Endodermal cell (in vitro differentiated cells): Measurements from ENCODE around the gene KIF1A. TPM values are rescaled to one million over a fixed set of nuclear protein-coding genes. Genes with fewer than 3 reads are reported as not detected.

Experiments used
- DNase-seq: peaks from one replicate; pipeline ENCODE4 v3.0.0-alpha.2; 2017
- H3K27ac ChIP-seq: 2 replicates; pipeline ENCODE4 v1.5.1; 2013; ENCODE audit warnings: mild to moderate bottlenecking, low read depth, low read length, moderate library complexity
- H3K27me3 ChIP-seq: 2 replicates; pipeline ENCODE4 v1.6.1; 2013; ENCODE audit warnings: mild to moderate bottlenecking, low read length, moderate library complexity; ENCODE audit not compliant: insufficient read depth, control insufficient read depth, poor library complexity, severe bottlenecking
- H3K36me3 ChIP-seq: 2 replicates; pipeline ENCODE4 v1.7.0; 2013; ENCODE audit warnings: mild to moderate bottlenecking, low read length, moderate library complexity; ENCODE audit not compliant: control insufficient read depth, insufficient read depth
- H3K4me1 ChIP-seq: one replicate; pipeline ENCODE4 v1.7.0; 2013; ENCODE audit warnings: low read length; ENCODE audit not compliant: control insufficient read depth, insufficient read depth
- H3K4me3 ChIP-seq: 2 replicates; pipeline ENCODE4 v1.5.1; 2013; ENCODE audit warnings: mild to moderate bottlenecking, low read length, moderate library complexity
- H3K9ac ChIP-seq: 2 replicates; pipeline ENCODE4 v1.6.1; 2013; ENCODE audit warnings: mild to moderate bottlenecking, low read length, moderate library complexity; ENCODE audit not compliant: poor library complexity, severe bottlenecking; ENCODE audit errors: extremely low read depth
- H3K9me3 ChIP-seq: 2 replicates; pipeline ENCODE4 v1.6.1; 2013; ENCODE audit warnings: mild to moderate bottlenecking, low read length, moderate library complexity; ENCODE audit not compliant: control insufficient read depth
- H3K27ac Mint-ChIP-seq: 2 replicates; pipeline ENCODE4 v1.8.0; 2020; ENCODE audit warnings: mixed read lengths
- H3K27me3 Mint-ChIP-seq: 2 replicates; pipeline ENCODE4 v1.8.0; 2021; ENCODE audit warnings: mild to moderate bottlenecking, mixed read lengths; ENCODE audit not compliant: insufficient read depth
- H3K36me3 Mint-ChIP-seq: 2 replicates; pipeline ENCODE4 v1.8.0; 2020; ENCODE audit warnings: low read depth, mixed read lengths
- H3K4me1 Mint-ChIP-seq: 2 replicates; pipeline ENCODE4 v1.8.0; 2020; ENCODE audit warnings: mixed read lengths
- H3K4me3 Mint-ChIP-seq: 2 replicates; pipeline ENCODE4 v1.8.0; 2020; ENCODE audit warnings: mild to moderate bottlenecking, moderate library complexity, mixed read lengths
- H3K9me3 Mint-ChIP-seq: 2 replicates; pipeline ENCODE4 v1.8.0; 2020; ENCODE audit warnings: mild to moderate bottlenecking, mixed read lengths
- WGBS, 2 experiments: methylation state at CpG; one replicate each; pipeline versions ENCODE4 v1.1.5 to v1.1.7; 2013; ENCODE audit warnings: missing lambda C conversion rate in 2 of 2, mixed read lengths in 1 of 2; ENCODE audit not compliant: insufficient coverage in 1 of 2, insufficient read length in 1 of 2; 5-methylcytosine and 5-hydroxymethylcytosine counted together
- total RNA-seq, 2 donors: library from RNA; stranded (reverse); fragmentation: NEBNext Ultra II Directional in 1 of 2; extraction: Animal tissue kit (Norgen Biotek cat#: 25700) in 1 of 2; gene quantifications; 2 replicates in 1 of 2; 3 replicates in 1 of 2; pipeline ENCODE4 v1.2.1, GENCODE V29; 2021
- TF ChIP-seq, protein P1 (sequence below): fragments of 200-600 bp; sonication (generic); conservative IDR thresholded peaks from 2 replicates; pipeline ENCODE4 v1.5.0; 2021; ENCODE audit warnings: antibody characterized with exemption, mild to moderate bottlenecking

KIF1A gene
- total RNA-seq, 2 donors from 2014 or later = 58.8 to 83.1 TPM

DNA sequence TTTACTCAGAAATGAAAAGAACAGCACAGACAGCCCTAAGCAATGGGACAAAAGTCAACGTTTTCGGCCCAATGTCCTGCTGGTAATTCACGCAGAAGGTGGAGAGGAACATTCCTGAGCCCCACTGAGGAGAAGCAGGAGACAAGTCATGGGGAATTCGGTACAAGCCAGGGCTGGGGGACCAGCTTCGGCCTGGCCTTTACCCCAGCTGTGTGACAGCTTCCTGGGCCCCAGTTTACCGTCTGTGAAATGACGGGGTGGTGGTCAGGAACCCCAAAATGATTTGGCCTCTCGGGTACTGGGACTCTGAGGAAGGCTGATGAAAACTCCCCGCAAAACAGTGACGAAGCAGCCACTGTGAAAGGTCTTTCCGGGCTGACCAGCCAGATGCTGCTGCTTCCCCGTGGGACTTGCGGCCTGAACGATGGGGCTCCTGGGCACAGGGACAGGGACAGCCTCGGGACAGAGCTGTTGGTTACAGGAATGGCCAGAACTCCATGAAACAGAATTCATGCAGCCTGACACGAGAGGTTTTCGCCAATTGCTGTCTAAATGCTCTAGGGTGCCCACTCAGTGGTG is 21.6 kb downstream of the KIF1A start:
- H3K36me3 Mint-ChIP-seq = peaks cover 4% of the 10 kb centered on the region
- H3K27ac Mint-ChIP-seq = peak overlapping the region; percentile 48

DNA sequence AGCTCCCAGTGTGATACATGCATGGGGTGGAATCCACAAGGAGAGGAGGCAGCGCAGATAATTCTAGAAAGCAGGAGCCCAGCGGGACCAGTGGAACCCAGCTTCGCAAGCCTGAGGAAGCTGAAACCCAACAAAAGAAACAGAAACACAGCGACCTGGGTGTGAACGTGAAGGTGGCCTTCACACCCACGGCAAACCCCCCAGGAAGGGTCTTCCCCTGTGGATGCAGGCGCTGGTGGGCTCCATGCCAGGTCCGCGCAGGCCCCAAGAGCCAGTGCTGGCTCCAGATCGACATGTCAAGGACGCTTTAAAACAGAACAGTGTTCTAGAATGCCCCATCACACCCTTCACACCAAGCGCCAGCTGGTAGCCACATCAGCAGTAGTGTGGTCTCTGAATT is 22.1 kb downstream of the KIF1A start:
- no peaks in the 10 kb centered on the region for H3K9me3 Mint-ChIP-seq
- H3K27me3 Mint-ChIP-seq = no peaks in the 10 kb centered on the region
- peaks cover 4% of the 10 kb centered on the region for H3K36me3 Mint-ChIP-seq
- no peak overlapping the region for H3K27ac ChIP-seq
- H3K4me1 Mint-ChIP-seq = no peaks in the 10 kb centered on the region
- no peaks in the 10 kb centered on the region for H3K4me1 ChIP-seq
- no peak overlapping the region for H3K9ac ChIP-seq
- peaks cover 6% of the 10 kb centered on the region for H3K9me3 ChIP-seq
- no peaks in the 10 kb centered on the region for H3K27me3 ChIP-seq
- WGBS, 2 experiments = 94 to 99% methylated on average over 10 to 12 of the region's 12 CpGs
- no peak for DNase-seq
- peaks cover 13% of the 10 kb centered on the region for H3K36me3 ChIP-seq
- H3K4me3 ChIP-seq = no peak overlapping the region
- TF ChIP-seq, protein P1, sequence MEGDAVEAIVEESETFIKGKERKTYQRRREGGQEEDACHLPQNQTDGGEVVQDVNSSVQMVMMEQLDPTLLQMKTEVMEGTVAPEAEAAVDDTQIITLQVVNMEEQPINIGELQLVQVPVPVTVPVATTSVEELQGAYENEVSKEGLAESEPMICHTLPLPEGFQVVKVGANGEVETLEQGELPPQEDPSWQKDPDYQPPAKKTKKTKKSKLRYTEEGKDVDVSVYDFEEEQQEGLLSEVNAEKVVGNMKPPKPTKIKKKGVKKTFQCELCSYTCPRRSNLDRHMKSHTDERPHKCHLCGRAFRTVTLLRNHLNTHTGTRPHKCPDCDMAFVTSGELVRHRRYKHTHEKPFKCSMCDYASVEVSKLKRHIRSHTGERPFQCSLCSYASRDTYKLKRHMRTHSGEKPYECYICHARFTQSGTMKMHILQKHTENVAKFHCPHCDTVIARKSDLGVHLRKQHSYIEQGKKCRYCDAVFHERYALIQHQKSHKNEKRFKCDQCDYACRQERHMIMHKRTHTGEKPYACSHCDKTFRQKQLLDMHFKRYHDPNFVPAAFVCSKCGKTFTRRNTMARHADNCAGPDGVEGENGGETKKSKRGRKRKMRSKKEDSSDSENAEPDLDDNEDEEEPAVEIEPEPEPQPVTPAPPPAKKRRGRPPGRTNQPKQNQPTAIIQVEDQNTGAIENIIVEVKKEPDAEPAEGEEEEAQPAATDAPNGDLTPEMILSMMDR = no peak
- no peak overlapping the region for H3K4me3 Mint-ChIP-seq
- H3K27ac Mint-ChIP-seq = no peak overlapping the region

More for the DNA sequence above, 21.6 kb downstream of the KIF1A start:
- TF ChIP-seq, protein P1 = no peak
- no peak overlapping the region for H3K4me3 Mint-ChIP-seq
- Histone ChIP-seq H3K27ac (no peak overlapping the region), H3K4me3 (no peak overlapping the region), H3K9ac (no peak overlapping the region), H3K36me3 (peaks cover 13% of the 10 kb centered on the region), H3K4me1 (no peaks in the 10 kb centered on the region), H3K27me3 (no peaks in the 10 kb centered on the region), H3K9me3 (peaks cover 6% of the 10 kb centered on the region)
- H3K4me1 Mint-ChIP-seq = no peaks in the 10 kb centered on the region
- 91 to 92% methylated on average over 17 of the region's 17 CpGs for WGBS, 2 experiments
- H3K9me3 Mint-ChIP-seq = no peaks in the 10 kb centered on the region
- no peak for DNase-seq
- no peaks in the 10 kb centered on the region for H3K27me3 Mint-ChIP-seq

DNA sequence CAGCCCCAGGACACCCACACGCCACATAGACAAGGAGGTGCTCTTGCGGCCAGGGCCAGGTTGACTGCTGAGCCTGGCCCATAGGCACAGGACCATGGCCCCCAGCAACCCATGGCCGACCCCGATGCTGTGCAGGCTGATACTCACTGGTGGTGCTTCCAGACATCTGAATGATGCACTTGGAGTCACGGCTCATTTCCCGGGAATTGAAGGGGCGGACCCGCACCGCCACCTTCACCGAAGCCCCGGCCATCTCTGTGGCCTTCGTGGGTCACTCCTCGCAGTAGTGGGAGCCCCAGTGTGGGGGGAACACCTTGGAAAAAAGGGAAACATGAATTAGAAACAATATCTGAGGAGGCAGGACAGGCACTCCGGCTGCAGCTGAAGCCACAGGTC is 22.5 kb downstream of the KIF1A start:
- 94 to 98% methylated on average over 11 to 14 of the region's 14 CpGs for WGBS, 2 experiments
- Histone ChIP-seq H3K9me3 (peaks cover 6% of the 10 kb centered on the region), H3K27me3 (no peaks in the 10 kb centered on the region), H3K9ac (no peak overlapping the region), H3K4me1 (no peaks in the 10 kb centered on the region), H3K36me3 (peaks cover 13% of the 10 kb centered on the region), H3K4me3 (no peak overlapping the region), H3K27ac (no peak overlapping the region)
- no peak for DNase-seq
- H3K27ac Mint-ChIP-seq = no peak overlapping the region
- H3K27me3 Mint-ChIP-seq = no peaks in the 10 kb centered on the region
- H3K9me3 Mint-ChIP-seq = no peaks in the 10 kb centered on the region
- no peak overlapping the region for H3K4me3 Mint-ChIP-seq
- TF ChIP-seq, protein P1 = no peak
- H3K36me3 Mint-ChIP-seq = peaks cover 4% of the 10 kb centered on the region
- H3K4me1 Mint-ChIP-seq = no peaks in the 10 kb centered on the region
